Activated CD8-positive, alpha-beta memory T cell treated with anti-CD3 and anti-CD28 coated beads for 48 hours (primary cell): ENCODE results near the gene OR2T1.
"Not testable (repeated sequence)": the region's sequence is repeated elsewhere in the genome, so short reads cannot be mapped to it uniquely, and the experiment has no call there.

Experiments
- DNase-seq, 3 experiments: peaks; one replicate each; pipeline ENCODE4 v3.0.0-alpha.2; 2020; ENCODE audit warnings: low read depth in 2 of 3, low spot score in 2 of 3

Gene OR2T1, protein sequence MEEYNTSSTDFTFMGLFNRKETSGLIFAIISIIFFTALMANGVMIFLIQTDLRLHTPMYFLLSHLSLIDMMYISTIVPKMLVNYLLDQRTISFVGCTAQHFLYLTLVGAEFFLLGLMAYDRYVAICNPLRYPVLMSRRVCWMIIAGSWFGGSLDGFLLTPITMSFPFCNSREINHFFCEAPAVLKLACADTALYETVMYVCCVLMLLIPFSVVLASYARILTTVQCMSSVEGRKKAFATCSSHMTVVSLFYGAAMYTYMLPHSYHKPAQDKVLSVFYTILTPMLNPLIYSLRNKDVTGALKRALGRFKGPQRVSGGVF

DNA sequence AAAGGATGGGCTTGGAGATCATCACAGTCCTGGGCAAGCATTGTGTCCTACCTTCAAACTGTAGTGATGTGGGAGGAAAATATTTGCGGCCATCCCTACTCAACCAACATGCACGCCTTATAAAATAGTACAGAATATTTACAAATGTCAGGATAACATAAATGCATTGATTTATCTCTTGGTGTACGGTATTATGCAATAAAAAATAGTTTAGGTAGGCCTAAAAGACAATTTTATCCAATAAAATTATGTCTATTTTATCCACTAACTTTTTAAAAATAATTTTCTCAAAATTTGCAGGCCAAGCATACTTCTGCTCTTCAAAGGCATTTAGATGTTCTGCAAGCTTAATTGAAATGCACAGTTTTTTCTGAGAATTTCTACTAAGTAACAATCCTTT is at the start of gene OR2T1:
Gene OR2T1, plus strand, starts transcription at position 301 of the 400 bp plus-strand sequence. CDS start 3,100 bp downstream, outside the sequence.
- no peak for DNase-seq

DNA sequence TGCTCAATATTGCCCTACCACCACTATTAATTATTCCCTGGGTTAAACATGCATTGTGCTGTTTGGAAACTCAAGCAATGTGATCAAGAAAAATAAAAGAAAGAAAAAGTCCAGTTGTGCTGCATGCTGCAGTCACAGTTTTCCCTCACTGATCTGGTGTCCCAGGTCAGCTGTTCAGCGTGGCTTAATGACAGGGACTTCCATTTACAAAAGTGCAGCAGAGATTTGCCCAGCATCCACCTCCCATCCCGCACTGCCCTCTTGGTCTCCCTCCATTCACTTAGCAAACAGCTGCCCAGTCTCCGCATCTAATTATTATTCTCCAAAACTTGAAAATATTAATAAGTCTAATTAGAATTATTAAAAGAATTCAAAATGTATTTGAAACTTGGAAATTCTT is 43.4 kb upstream of the OR2T1 start:
- no peak for DNase-seq

DNA sequence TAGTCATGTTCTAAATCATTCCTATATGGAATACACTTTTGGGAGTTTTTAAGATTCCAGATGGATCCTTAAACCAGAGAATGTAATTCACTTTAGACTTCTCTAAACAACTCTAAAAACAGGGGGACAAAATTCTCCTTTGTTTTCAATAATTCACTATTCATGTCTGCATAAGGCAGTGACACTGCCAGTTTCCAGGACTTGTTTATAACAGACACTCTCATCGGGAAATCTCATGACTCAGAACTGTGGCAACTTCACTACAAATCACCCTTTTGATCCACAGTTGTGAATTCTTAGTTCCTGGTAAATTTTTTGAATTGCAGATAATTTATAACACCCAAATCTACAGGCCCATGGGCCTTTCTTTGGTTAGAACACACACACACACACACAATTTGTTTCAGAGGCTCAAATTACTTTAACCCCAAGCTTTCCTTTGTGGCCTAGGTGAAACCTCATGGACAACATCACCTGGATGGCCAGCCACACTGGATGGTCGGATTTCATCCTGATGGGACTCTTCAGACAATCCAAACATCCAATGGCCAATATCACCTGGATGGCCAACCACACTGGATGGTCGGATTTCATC is 41.6 kb upstream of the OR2T1 start, which contains the start of gene OR2T4:
Gene OR2T4, plus strand, starts transcription at position 545 of the 595 bp plus-strand sequence. Its CDS starts 0 bp downstream, at position 545.
- DNase-seq = no peak

DNA sequence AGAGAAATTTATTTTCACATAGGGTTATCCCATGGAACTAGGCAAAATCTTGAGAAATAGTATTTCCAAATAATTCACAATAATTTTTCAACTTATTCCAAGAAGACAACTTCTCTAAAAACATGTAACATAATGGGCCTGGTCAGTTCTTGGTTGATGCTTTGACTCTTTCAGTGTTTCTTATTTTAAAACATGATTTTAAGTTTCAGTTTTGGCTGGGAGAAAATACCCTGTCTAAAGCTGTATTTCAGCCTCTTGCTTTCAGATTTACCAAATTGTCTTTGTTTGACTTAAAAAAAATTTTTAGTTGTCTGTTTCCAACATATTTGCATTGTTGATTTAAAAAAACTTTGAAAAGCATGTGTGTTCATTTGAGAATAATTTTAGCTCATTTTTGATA is 36.2 kb upstream of the OR2T1 start:
- DNase-seq = no peak

DNA sequence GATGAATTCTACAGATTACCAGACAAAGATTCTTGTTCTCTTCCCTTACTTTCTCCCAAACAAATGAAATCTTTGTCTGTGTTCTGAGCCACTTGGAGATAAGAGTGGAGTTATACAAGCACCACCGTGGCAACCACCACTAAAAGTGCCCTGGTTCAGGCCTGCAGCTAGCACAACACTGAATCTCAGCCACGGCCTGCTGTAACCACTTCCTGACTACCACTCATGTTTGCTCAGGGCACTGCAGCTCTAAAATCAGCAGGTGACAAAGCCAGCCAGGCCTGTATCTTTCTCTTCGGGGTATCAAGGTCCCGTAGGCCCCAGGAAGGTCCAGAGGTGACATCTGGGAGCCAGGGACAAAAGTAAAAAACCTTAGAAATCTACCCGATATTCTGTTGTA is 30.5 kb upstream of the OR2T1 start:
- DNase-seq = no peak

DNA sequence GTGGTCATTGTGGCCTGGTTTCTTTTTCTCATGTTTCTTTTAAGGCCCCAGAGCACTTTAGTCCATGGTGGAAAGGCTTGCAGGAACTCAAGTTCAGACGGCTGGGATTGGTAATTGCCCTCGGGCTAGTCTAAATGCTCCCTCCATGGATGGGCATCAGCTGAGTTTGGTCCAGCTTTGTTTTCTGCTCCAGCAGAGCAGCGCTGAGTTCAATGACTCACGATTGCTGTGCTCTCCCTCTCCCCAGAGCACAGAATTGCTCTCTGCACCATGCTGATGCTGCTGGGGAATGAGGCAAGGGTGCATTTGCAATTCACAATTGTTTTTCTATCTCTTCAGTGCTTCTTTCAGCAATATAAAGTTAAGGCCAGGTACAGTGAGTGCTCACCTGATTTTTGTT is 29.1 kb upstream of the OR2T1 start:
- no peak for DNase-seq

DNA sequence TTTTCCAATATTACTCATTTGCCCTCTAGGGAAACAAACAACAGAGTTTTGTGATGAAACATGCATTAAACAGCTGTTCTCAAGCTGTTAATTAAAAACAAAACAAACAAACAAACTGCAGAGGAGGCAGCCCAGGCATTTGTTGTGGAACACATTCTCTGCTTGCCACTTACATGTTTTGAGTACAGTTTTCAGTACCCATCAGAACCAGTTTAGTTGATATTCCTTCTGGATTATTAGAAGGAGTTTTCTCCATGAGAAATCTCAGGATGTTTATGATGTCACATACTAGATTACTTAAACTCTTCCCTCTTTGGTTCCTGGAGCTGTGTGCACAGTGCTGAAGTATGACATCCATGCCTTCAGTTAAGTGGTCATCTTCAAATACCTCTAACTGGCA is 27.4 kb upstream of the OR2T1 start, which contains the start of gene OR2T6:
Gene OR2T6, plus strand, starts transcription at position 301 of the 400 bp plus-strand sequence. CDS start 11,863 bp downstream, outside the sequence.
- no peak for DNase-seq

DNA sequence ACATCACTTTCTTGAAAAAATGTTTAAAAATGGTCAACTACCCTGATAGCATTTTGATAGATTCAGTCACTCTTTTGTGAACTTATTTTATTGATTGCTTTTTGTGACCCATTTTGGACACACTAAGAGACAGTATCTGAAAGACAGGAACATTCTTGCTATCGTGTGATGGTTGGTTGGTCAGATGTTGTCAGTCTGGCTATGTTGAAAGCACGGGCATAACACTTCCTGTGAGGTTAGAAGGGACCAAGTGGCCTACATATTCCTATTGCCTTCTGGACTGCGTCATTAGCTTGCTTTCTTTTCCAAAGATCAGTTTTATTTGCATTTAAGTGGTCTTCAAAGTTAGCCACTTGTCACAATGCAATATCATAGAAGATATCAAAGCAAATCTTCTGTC is 25.9 kb upstream of the OR2T1 start:
- DNase-seq = no peak

DNA sequence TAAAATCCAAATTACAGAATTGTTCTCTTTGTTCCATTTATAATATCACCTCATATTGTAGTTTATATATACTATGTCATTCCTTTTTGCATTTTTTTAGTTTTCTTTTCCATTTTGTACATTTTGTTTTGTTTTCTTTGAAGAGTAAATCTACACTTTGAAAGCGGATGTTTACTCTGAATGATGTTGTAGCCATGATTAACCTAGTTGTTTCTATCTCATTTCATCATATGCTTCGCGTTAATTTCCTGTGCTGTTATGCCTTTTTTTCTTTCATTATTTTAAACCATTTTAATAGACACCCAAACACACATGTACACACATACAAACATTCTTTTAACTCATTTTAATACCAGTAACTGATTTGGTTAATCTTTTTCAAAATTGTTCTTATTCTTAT is 22.0 kb upstream of the OR2T1 start:
- DNase-seq = no peak

DNA sequence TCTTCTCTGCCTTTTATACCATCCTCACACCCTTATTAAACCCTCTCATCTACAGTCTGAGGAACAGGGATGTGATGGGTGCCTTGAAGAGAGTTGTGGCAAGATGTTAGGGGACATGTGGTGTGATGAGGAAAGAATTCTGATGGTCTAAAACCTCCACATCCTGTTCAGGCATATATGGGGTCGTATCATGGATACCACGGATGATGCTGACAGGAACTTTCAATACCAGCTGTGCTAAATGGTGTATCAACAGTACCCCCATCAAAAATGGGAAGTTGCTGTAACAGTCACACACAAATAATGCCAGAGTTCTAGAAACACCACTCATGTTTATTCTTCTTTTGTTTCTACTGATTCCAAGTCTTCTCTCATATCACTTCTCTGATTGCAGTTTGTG is 14.4 kb upstream of the OR2T1 start:
- DNase-seq = no peak

DNA sequence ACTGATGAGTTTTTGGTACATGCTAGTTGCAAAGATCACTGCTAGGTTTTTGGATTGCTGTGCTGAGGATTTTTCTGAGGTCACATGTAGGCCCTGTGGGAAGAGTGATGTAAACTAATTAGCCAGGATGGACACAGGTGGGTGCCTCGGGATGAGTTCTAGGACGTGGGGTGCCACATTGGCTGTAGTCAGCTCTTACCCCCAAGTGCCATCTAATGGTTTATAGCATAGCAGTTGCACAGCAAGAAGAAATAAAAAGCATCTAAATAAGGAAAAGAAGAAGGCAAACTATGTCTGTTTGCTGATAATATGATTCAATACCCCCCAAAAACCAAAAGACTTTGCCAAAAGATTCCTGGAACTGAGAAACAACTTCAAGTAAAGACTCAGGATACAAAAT is 9.8 kb upstream of the OR2T1 start:
- DNase-seq = no peak

DNA sequence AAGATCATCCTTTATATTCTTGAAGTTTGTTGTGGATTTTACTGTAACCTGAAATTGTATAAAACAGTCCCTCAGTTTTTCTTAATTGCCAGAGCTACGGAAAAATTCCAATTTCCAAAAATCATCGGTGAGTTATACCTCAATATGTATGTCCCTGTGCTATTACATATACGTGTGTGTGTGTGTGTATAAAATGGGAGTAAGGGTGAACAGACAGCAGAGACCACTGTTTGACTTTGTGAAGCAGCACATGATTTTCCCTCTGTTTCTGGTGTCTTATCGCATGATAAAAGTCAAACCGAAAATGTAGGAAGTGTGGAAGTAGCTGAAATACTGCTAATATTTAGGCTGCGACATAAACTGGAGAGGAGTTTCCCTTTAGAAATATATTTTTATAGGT is 1.2 kb downstream of the OR2T1 start:
- DNase-seq = no peak

DNA sequence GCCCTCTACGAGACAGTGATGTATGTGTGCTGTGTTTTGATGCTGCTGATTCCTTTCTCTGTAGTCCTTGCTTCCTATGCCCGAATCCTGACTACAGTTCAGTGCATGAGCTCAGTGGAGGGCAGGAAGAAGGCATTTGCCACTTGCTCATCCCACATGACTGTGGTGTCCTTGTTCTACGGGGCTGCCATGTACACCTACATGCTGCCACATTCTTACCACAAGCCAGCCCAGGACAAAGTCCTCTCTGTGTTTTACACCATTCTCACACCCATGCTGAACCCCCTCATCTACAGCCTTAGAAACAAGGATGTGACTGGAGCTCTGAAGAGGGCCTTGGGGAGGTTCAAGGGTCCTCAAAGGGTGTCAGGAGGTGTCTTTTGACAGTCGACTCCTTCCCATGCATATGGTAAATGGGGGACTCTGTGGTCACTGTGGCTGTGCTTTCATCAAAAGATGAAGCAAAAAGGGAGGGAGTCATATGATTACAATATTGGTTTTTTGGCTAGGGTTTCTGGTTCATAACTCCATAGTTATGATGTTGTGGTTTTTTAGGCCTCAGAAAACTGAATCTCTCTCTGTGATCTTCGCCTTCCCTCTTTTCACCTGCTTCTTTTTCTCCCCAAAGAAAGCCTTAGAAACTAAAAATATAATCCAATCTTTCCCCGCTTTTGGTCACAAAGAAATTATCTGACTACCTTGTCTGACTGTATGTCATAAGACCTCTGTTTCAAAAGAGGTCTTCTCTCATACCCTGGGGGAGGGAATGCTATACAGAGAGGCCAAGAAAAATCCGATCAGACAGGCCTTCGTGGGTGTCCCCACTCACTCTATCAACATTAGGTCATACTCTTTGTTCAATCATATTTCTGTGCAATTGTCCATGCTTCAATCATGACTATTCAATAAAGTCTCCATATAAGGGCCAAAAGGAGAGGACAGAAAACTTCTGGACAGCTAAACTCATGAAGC is 4.2 kb downstream of the OR2T1 start:
- DNase-seq = no peak

DNA sequence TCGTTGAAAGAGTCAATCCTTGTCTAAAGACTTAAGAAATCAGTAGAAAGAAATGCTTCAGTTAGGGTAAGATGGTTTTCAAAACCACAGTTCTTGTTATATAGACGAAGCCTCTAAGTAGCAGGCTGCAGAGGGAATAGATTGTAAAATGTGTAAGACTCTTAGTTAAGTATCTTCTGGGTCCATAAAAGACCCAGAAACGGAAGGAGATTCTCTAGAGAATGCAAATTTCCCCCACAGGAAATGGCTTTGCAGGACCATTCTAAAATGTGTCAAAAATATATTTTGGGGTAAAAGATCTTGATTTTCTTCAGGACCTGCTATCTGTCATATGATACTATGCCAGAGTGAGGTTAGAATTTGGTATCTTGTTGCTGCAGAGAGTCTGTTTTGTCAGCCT is 13.4 kb downstream of the OR2T1 start:
- no peak for DNase-seq

DNA sequence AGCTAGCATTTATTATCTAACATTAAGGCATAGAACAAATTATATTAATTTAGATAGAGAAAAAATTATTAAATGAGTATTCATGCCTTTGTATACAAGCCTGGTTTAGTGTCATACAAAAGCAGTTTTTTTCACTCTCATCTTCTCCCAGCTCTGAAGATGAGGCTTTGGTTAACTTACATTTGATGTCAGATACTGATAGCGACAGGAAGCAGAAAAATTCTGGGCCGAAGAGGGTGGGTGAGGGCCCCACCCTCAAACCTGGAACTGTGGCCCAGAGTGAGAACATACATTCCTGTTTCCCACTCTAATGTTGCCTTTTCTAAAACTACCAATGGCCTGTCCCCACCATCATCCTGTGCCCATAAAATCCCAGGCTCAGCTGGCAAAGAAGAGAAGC is 15.0 kb downstream of the OR2T1 start:
- DNase-seq = no peak

DNA sequence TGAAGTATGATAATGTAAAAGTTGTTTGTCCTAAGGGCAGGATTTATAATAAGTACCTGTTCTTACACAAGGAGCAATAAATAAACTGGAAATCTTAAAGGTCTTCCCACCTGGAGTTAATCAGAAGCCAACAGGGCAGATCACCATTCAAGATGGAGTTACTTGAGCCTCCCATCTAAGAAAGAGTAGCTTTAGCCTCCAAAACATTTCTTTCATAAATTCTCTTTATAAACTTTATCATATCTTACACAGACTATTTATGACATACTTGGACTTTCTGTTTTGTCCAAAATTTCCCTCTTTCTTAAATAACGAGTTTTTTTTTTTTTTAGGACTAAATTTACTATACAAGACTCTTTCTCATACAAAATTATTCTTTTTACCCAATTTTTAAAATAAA is 18.5 kb downstream of the OR2T1 start:
- DNase-seq = no peak

DNA sequence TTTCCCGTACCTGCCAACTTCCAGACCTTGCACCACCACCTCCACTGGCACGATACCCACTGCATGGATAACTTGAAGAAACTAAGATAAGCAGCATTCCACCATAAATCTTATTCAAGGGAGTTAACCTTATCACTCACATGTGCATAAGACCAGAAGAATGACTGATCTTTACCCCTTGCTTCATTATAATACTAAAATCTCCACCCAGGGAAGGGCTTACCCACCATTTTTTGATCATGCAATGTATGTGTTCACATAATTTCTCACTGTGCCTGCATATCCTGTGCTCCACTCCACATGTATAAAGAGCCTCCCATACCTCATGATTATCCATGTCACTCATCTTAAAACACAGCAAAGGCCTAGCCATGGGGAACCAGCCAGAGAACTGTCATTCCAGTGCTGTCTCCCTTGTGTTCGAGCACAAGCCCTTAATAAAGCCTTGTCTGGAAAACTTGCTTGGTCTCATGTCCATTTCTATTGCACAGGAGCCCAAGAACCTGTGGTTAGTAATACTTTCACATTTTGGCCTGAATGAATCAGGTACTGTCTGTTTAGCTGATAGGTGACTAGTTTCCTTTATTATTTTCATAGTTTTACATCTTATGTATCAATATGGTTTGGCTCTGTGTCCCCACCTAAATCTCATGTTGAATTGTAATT is 24.8 kb downstream of the OR2T1 start:
- DNase-seq = not testable (repeated sequence)

DNA sequence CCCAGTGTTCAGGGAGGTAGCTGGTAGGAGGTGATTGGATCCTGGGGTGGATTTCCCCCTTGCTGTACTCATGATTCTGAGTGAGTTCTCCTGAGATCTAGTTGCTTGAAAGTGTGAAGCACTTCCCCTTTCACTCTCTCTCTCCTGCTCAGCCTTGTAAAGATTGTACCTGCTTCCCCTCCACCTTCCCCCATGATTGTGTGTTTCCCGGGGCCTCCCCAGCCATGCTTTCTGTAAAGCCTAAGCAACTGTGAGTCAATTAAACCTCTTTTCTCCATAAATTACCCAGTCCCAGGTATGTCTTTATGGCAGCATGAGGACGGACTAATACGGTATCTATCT is 25.3 kb downstream of the OR2T1 start:
- not testable (repeated sequence) for DNase-seq

DNA sequence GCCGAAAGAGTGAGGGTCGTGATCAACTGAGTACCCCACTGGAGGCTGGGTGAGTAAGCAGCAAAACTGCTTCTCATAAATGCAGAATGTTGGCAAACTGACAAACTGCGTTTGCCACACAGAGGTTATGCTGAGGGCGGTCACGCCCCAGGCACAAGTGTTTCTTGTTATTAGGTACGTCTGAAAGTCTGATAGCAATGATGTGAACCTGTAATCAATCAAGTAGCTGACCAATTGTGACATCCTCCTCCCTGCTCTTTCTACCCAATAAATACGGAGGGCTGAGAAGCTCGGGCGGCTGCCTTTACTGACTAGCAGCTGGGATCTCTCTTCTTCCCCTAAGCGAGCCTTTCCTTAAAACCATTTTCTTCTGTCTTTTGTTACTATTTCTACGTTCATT is 28.8 kb downstream of the OR2T1 start:
- not testable (repeated sequence) for DNase-seq

DNA sequence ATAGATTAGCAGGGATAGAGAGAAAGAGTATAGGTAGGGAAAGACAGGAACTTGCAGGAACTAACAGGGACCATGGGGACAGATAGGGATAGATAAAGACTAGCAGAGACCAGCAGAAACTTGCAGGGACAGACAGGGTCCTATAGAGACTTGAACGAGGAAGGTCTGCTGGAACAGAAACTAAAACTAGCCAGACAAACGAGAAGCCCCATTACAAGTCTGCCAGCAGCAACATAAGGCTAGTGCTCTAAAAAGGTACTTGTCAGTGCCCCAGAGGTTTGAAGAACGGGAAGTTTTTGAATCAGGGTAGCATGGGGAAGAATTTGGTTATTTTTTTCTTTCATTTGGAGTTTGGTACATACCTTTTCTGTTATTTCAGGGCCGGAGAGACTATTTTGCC is 29.4 kb downstream of the OR2T1 start:
- DNase-seq = not testable (repeated sequence)

DNA sequence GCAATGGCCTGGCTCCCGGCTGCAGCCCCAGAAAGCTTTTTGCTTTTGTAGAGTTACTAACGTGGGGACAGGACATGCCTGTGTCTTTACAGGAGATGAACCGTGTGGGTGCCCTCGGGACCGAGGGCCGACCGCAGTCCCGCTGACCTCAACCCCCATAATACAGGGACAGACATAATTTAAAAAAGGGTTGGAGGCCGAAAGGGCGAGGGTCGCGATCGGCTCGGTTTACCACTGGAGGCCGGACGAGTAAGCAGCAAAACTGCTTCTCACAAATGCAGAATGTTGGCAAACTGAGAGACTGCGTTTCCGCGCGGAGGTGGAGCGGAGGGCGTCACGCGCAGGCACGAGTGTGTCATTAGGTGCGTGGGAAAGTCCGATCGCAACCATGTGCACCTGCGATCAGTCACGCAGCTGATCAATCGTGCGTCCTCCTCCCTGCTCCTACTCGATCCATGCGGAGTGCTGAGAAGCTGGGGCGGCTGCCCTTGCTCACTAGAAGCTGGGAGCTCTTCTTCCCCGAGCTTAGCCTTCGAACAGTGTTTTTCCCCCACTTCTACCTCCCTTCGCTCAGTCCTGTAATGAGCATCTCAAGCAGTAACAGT is 31.1 kb downstream of the OR2T1 start:
- DNase-seq = not testable (repeated sequence)
